HG03469 (cell line): ENCODE data around the gene TCERG1L.
"Not testable (repeated sequence)": the region's sequence is repeated elsewhere in the genome, so short reads cannot be mapped to it uniquely, and the experiment has no call there.

Source experiments
- ATAC-seq: cut with Tn5 transposase; IDR thresholded peaks from one replicate; pipeline ENCODE4 v1.9.1; 2021; ENCODE audit warnings: mild to moderate bottlenecking, moderate library complexity, moderate number of reproducible peaks; ENCODE audit not compliant: unreplicated experiment

TCERG1L gene

DNA sequence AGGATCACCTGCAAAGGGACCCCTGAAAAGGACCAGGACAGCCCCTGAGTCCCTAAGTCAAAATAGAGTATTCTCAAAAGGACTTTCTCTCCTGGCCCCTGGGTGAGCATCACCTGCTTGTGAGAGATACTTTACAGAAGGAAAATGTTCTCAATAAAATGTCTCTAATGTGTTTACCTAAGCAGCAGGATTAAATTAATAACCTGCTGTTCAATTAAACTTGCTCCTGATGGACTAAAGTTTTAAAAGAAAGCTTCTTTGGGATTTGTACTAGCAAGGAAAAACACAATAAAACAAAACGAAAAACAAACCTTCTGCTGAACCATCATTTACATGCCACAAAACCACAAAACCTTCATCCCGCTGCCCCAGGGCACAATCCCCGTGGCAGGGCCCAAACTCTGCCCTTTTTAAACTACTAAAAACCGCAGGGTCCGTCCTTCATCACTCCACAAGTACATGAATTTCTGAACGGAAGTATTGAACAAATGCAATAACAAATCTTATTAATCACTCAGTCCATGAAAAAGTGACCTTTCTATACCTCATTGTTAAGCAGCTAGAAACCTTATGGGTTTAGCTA, 197.7 kb downstream of the TCERG1L start:
- ATAC-seq: no peak

DNA sequence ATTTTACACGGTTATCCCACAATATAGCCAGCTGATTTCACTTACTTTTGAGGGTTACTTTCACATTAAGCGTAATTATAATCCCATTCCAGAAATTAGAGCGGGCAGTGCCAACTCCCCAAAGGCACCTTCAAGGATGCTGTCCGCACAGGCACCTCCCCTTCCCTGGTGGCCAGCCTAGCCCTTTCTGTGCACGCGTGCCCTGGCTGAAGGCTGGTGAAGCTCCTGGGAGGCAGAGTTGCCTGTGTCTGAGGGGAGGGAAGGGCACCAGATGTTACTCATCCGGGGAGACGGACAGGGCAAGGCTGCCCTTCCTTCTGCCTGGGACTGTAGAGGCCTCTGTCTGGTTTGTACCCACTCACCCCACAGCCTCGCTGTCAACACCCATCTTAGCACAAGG, 198.4 kb downstream of the TCERG1L start:
- no peak for ATAC-seq

DNA sequence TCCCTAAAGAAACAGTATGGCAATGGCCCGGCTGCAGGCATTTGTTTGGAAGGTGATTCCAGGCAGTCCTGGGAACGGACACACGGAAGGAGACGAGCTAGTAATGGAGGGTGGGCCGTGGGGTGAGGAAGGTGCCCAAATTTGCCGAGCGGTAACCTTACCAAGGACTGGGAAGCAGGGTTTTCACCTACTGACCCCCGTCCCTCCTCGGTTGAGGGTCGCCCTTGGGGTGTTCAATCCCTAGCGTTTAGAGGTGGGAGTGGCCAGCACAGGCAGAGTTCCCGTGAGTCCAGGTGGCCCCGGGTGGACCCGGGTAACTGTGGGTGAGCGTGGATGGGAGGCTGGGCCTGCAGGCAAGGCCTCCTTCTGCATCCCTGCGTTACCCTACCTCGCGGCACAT, 198.8 kb downstream of the TCERG1L start:
- no peak for ATAC-seq

DNA sequence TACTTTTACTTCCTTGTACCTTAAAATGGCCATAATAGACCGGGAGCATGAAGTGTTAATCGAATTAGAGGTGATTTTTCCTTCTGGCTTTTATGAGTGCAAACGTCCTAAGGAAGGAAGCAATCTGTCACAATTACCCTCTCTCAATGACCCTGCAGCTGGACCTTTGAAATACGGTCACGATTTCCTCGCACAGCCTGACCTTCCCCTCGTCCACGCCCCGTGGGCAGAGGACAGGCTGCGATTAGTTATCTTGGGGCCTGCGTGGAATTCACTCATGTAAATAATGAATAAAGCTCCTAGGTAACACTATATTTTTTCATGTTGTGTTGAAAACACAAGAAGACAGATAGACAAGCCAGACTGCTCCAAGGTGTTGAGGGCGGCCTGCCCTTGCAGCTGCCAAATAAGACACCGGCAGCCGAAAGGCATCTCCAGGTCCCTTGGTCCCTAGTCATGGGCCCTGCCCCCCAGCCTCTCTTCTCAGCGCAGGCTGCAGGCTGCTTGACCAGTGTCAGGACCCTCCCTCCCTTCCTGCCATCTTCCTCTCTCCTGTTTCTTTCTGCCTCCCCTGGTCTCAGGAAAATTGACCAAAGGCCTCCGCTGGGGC, 199.9 kb downstream of the TCERG1L start:
- ATAC-seq: no peak

DNA sequence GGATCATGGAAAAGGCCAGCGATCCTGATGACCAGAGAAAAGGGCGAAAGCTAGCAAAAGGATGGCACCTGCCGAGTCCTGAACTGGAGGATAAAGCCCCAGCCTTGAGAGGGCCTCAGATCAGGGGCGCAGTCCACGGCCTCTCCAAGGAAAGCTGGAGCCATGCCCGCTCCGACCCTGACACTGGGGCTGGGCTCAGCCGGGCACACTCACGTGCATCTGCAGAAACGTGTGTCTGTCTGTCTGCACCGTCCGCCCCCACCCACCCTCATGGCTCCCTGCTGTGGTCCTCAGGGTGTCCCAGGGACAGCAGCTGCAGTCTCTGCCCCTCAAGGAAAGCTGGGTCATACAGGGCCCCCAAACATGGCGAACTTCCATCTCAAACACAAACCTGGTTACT, 200.5 kb downstream of the TCERG1L start:
- ATAC-seq: no peak

DNA sequence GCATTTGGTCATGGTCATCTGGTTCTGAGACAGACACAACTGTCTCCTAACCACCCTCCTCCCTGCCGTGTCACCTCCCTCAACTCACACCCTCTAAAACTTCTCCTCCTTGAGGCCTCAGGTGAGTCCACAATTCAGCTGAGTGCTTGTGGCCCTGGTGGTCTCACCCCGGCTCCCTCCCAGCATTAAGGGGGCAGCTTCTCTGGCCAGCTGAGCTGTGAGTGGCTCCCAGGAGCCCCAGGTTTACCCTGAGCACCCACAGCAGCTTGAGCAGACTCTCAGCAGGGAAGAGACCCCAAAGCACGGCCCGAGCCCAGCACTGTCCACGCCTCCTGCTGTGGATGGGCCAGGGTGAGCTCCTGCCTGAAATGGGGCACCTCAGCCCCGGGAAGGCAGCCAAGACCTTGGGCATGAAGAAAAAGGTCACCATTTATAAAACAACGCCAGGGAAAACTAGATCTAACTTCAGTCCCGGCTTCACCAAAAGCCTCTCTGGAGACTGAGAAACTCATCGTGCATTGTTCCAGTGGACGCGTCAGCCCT, 201.2 kb downstream of the TCERG1L start:
- ATAC-seq: no peak

DNA sequence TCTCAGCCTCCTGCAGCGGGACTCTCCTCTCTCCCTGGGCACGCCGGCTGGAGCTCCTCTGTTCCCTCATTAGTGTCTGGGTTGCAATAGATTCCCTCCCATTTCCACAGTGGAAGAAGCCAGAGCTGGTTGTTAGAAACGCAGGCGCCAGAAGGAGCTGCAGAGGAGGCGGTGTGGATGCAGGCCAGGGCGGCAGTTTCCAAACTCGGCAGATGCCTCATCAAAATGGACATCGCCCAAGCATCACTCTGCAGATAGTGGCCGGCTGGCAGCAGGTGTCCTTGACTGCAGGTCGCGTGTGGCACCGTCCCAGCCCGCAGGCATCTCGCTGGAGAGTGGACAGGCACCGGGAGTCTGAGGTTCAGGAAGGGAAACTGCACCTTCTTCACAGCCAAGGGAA, 201.8 kb downstream of the TCERG1L start:
- ATAC-seq: no peak

DNA sequence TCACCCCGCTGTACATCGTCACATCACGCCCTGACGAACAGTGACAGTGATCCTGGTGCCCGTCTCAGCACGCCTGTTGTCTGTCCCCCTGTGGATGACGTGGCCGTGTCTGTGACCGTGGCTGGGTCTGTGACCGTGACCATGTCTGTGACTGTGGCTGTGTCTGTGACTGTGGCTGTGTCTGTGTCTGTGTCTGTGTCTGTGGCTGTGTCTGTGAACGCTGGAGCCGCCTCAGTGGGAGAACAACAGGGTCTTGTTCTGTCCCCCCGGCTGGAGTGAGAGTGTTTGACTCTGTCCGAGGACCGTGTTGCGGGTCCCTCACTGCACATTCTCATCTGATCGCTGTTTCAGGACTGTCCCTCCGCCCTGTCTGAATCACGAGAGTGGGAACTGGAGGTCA, 202.2 kb downstream of the TCERG1L start:
- ATAC-seq: no peak

DNA sequence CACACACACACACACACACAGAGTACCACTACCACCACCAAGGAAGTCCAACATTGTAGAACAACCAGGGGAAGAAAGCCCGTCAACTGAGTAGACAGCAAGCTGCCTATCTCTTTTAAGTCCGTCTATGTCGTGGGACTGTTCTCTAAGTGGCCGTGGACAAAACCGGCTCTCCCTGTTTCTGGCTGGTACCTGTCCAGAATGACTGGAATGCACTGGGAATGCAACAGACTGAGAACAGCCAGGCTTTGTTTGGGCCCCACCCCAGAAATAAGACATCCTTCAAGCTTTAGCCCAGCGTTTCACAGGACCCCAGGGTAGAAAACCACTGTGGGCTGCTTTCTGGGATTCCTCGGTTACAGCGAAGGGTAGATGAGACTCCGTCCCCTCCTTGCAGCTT, 203.6 kb downstream of the TCERG1L start:
- ATAC-seq: no peak

DNA sequence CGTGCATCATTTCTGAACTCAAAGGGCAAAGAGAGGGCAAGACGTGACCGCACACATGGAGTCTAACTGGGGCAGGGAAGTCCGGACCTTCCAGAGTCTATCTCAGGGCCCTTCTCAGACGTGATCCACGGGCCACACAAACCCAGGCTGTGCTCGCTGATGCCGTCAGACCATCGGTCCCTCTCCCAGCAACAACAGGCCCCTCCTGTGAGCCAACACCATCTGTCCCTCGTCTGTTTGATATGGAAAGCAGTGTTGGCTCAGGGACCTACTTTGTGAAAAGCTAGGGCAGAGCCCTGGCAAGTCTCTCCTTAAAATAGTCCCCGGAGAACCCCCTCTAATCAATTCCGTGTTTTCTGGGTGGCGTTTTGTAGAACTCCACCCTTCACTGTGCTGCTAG, 208.8 kb downstream of the TCERG1L start:
- no peak for ATAC-seq

DNA sequence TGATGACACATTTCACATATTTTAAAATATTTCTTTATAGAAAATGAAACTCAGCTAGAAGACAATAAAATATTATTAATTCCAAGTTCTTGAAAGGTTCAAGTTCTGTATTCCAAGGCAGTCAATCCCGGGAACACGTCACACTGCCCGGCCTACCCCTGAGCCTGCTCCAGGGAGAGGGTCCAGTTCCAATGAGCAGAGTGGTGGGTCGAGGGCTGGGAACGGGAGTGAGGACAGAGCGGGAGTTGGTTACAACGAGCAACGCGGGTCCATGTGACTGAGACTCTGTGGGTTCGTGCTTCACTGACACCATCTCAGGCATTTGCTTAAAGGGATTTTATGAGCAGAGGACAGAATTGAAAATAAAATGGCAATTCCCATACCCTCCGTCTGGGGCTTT, 209.4 kb downstream of the TCERG1L start:
- ATAC-seq: no peak

DNA sequence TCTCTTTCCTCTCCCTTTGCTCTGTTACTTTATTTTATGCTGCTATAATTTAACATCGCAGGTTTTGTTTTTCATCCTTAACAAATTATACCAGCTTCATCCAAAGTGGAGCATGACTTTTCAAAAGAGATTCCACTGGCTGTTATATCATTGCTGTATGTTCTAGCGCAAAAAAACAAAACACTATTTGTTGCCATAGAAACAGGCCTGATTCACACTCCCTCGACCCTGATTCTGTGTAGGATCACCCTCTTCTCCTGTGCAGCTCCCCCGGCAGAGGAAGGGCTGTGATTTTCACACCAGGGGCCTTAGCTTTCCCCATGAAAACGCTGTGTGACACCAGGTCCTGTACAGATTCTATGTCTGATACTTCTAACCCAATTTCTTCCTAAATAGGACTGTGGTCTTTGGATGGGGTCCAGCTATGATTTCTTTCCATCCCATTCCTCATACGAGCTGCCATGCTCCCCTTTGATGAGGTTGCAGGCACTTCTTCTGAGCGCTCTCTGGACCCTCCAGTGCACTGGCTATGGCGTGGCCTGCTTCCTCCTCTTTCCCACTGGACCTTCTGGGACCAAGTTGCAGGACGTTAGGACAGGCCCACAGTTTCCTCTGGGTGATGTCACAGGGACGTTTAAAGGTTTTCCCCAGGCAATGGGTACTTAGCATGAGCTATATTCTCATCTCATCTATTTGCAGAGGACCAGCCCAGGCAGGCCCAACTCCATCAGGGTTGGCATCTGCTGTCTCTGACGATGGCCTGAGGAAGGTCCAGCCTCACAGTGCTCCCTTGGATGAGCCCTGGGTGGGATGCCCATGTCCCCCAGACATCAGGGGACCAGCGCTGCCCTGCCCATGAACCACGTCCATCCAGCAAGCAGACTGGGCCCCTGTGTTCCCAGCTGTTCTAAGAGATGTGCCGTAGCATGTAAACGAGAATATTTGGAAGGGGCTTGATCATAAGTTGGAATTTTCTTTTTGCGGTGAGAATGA, 210.8 kb downstream of the TCERG1L start:
- ATAC-seq: not testable (repeated sequence)

DNA sequence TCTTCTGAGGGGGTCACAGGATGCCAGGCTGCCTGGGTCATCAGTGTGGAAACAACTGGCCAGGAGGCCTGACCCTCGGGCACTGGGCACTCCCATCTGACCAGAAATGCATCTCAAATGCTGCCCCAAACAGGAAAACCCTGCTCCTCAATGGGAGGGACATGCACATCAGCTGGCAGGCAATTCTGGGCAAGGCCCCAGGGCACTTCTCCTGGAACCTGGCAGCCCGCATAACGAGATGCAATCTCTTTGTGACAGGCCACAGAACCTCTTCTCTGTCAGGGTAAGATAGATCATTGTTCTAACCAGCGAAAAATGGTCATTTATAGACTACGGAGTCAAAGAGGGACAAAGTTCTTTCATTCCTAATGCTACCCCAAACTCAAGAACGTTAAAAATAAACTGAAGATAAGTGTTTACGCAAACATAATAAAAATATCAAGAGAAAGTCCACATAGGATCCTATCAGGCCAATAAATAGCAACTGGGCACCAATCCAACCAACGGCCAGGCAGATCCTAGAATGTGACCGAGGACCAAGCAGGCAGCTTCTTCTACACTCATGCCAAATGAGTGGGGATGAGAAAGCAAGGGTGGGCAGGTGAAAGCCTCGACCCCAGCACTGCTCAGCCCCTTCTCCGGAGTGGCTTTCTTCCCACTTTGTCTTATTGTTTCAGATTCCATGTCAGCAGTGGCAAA, 212.3 kb downstream of the TCERG1L start:
- ATAC-seq: no peak

DNA sequence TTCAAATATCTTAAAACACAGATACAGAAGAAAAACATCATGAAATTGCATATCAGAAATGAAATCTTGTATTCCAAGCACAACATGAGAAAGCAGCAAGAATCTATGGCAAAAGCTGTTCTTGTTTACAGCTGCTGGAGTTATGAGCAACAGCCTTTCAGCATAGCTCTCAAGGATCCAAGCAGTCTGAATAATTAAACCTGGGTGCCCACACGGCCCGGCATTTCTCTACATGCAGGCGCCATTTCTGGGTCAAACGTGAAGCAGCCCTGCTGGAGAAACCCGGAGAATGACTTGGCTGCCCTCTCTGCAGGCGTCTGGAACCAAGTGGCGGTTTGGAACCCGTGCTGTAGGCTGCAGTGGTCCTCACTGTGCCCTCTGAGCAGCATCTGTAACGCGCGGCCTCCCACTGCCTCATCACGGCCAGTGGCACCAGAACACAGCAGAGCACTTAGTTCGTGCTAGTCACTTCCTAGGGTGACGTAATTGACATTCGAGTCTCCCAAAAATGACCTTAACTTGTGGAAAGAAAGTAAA, 213.0 kb downstream of the TCERG1L start:
- ATAC-seq: no peak

DNA sequence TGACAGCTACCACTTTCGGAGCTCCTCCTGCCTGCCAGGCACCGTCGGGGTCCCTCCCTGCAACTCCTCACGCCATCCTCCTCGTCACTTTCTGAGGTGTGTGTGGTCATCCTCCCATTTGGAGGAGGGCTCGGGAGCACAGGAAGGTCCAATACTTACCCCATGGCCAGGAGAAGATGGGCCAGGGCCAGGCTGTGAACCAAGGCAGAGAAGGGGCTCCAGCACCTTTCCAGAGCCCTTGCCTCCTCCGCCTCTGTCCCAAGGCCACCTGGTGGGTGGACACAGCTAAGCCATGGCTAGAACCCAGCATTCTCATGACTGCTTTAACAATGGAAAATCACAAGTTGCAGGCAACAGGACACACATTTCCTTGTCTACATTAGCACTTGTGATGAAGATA, 215.5 kb downstream of the TCERG1L start:
- no peak for ATAC-seq

DNA sequence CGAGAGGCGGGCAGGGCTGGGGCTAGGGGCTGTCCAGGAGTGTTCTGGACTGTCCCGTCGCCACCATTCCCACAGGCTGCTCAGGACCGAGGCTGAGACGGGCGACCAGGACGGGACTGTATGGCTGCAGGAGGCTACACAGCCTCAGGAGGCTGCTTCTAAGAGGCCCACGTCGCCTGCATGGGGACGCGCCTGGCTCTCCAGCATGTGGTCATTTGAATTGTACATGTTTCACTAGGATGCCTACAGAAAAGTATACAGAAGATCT, 216.3 kb downstream of the TCERG1L start:
- ATAC-seq: no peak

DNA sequence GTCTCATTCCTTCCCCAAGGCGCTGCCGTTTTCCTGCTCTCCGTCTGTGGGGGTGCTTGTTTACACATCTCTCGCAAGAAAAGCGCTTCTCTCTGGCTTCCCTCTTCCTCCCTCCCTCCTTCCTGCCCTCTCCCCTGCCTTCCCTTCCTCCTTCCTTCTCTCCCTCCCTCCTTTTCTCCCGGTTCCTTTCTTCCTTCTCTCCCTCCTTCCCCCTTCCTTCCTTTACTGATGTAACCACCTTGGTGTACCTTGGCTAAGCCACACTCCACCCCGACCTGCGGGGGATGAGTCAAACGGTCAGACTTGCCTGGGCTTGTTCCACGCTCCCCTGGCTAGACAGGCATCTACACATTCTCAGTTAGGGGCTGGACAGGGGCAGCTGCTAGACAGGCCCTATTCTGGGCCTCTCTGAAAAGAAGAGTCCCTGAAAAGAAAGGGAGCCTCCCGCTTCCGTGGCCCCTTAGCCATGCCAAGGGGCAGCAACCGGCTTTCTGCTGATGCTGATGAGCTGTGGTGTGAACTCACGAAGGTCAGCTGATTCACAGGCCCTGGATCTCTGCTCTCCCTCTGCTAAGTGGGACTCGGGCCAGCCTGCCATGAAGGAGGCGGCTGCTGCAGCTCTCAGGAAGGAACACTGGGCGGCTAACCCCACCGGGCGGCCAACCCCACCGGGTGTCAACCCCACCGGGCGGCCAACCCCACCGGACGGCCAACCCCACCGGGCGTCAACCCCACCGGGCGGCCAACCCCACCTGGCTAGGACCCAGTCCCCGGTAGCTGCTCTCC, 216.8 kb downstream of the TCERG1L start:
- ATAC-seq: no peak

DNA sequence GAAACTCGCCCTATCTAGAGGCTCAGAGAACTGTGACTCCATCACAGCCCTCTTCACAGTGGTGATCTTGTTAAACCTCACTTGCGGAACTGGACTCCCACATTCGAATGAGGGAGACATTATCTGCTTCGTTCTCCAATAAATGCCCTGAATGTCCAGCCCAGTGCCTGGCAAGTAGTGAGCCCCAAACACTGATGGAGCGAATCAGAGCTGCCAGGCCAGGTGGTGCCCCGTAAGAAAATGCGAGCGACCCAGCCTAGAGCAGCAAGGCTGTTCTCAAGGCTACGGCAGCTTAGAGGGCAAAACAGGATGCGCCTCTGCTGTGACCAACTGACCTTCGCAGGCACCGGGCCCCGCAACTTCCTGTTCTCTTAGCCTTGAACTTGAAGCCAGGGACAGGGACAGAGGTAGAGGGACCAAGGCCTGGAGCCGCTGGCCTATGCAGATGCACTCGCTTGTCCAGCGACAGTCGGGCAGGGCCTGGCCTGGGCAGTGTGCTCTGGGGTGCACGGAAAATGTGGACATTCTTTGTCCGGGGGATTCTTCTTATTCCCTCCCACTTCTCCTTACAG, 217.6 kb downstream of the TCERG1L start:
- no peak for ATAC-seq

DNA sequence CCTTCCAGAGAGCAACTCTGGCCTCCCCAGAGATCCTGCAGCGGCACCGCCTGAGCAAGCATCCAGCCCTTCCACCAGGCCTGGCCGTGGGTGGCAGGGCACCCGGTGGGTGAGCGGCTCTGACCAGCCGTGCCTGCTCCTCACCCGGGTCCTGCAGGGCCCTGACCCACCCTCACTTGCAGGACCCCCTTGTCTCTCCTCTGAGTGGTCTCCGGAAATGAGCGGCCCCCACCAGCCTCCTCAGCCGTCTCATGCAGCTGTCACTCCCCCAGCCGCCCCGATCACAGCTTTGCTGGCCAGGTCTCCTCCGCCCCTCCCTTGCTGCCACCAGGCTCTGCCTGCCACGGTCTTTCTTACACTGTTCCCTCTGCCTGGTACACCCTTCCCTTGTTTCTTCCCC, 218.2 kb downstream of the TCERG1L start:
- no peak for ATAC-seq

DNA sequence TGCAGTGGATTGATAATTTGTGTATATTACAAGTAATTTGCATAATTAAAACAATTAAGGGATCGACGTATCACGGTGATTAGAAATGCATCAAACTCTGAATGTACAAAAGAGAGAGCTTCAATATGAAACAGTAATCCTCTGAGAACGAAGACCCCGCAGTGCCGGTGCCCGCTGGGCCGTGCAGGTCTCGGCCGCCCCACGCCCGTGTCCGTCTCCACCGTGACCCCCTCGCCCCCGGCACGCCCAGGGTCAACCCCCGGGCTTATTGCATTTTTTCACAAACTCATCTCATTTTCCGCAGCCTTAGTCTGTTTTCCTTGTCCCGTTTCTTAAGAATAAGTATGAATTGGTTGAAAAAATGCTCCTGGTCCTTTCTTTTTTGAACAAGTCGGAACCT, 218.6 kb downstream of the TCERG1L start:
- no peak for ATAC-seq
